ENCODE data around the gene FARSB. TPM values are rescaled to one million over a fixed set of nuclear protein-coding genes. Genes with fewer than 3 reads are reported as not detected.

Gene FARSB
- total RNA-seq, 1 experiment from 2014 or later: 50.7 TPM

GRCh38 chr2:222613715-222614331 lies 42.1 kb downstream of the FARSB start:
- TF ChIP-seq, protein P1, sequence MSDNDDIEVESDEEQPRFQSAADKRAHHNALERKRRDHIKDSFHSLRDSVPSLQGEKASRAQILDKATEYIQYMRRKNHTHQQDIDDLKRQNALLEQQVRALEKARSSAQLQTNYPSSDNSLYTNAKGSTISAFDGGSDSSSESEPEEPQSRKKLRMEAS (IDR thresholded peaks at IDR 0.05): no peak
- no peak for TF ChIP-seq JUND (IDR thresholded peaks at IDR 0.05)
- no peak for TF ChIP-seq TCF7L2 (IDR thresholded peaks at IDR 0.05; ENCODE audit: borderline replicate concordance, extremely low read depth, insufficient read depth, insufficient read length)
- TF ChIP-seq RAD21 (IDR thresholded peaks at IDR 0.05; ENCODE audit: low read depth): peak; percentile 67
- no peak for TF ChIP-seq ZNF274 (IDR thresholded peaks at IDR 0.05; ENCODE audit: low read depth, low read length)
- no peak for TF ChIP-seq POLR2AphosphoS5 (IDR thresholded peaks at IDR 0.05; ENCODE audit: low read depth, low read length)
- no peak for TF ChIP-seq REST (IDR thresholded peaks at IDR 0.05; ENCODE audit: low read depth)
- no peak for TF ChIP-seq EZH2phosphoT487 (IDR thresholded peaks at IDR 0.05; ENCODE audit: borderline replicate concordance)
- TF ChIP-seq, protein P2, sequence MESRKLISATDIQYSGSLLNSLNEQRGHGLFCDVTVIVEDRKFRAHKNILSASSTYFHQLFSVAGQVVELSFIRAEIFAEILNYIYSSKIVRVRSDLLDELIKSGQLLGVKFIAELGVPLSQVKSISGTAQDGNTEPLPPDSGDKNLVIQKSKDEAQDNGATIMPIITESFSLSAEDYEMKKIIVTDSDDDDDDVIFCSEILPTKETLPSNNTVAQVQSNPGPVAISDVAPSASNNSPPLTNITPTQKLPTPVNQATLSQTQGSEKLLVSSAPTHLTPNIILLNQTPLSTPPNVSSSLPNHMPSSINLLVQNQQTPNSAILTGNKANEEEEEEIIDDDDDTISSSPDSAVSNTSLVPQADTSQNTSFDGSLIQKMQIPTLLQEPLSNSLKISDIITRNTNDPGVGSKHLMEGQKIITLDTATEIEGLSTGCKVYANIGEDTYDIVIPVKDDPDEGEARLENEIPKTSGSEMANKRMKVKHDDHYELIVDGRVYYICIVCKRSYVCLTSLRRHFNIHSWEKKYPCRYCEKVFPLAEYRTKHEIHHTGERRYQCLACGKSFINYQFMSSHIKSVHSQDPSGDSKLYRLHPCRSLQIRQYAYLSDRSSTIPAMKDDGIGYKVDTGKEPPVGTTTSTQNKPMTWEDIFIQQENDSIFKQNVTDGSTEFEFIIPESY (IDR thresholded peaks at IDR 0.05; ENCODE audit: extremely low read depth, insufficient replicate concordance, low read length): no peak
- TF ChIP-seq, protein P3, sequence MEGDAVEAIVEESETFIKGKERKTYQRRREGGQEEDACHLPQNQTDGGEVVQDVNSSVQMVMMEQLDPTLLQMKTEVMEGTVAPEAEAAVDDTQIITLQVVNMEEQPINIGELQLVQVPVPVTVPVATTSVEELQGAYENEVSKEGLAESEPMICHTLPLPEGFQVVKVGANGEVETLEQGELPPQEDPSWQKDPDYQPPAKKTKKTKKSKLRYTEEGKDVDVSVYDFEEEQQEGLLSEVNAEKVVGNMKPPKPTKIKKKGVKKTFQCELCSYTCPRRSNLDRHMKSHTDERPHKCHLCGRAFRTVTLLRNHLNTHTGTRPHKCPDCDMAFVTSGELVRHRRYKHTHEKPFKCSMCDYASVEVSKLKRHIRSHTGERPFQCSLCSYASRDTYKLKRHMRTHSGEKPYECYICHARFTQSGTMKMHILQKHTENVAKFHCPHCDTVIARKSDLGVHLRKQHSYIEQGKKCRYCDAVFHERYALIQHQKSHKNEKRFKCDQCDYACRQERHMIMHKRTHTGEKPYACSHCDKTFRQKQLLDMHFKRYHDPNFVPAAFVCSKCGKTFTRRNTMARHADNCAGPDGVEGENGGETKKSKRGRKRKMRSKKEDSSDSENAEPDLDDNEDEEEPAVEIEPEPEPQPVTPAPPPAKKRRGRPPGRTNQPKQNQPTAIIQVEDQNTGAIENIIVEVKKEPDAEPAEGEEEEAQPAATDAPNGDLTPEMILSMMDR (IDR thresholded peaks at IDR 0.05 in 2 of 3, conservative IDR thresholded peaks at IDR 0.05 in 1 of 3; ENCODE audit: borderline replicate concordance in 1 of 3, insufficient read depth in 1 of 3, low read depth in 2 of 3, low read length in 2 of 3): peak; percentile 36 to 76 (median 68); a peak in 5 of 6 replicates
- no peaks in the 10 kb centered on the region for H3K9me3 ChIP-seq (ENCODE audit: control insufficient read depth in 1 of 2, insufficient read depth in 1 of 2, low read depth in 1 of 2, low read length in 2 of 2)
- H3K36me3 ChIP-seq (ENCODE audit: control insufficient read depth in 1 of 2, insufficient read depth in 2 of 2, low read length in 2 of 2): peaks cover 21 to 39% of the 10 kb centered on the region in 2 experiments
- no peak overlapping the region for H3K9ac ChIP-seq (ENCODE audit: low read length)
- intact Hi-C loops (cut with micrococcal nuclease): loop anchor here (1.0 to 5.0 kb wide), 3 partner anchors 296 to 1688 kb away; no protein-coding TSS in a partner anchor
- peaks cover 28% of the 10 kb centered on the region for H3K79me2 ChIP-seq (ENCODE audit: insufficient read depth, low read length)
- RAD21 ChIA-PET (ENCODE audit: low non-redundant PET in 1 of 2, low total read pairs in 2 of 2, uncharacterized antibody in 2 of 2, unreplicated experiment in 2 of 2): no interaction called here
- no TSS peak for BruUV-seq (replicated peaks)
- H2AFZ ChIP-seq (ENCODE audit: low read depth, low read length, poor library complexity, severe bottlenecking): no peak overlapping the region
- POLR2A ChIA-PET: no interaction called here
- peak; percentile 92 for ATAC-seq
- DNase-seq (ENCODE audit: low read depth, low spot score): peak; percentile 15
- no peak overlapping the region for H3K4me2 ChIP-seq (ENCODE audit: low read length)
- H3K4me1 ChIP-seq (ENCODE audit: control insufficient read depth in 1 of 2, insufficient read depth in 2 of 2, low read length in 2 of 2): no peaks in the 10 kb centered on the region
- H3K9me2 ChIP-seq (ENCODE audit: insufficient read depth): no peaks in the 10 kb centered on the region
- no peak overlapping the region for H3K4me3 ChIP-seq (replicated peaks in 1 of 2; ENCODE audit: low read depth in 1 of 2, low read length in 2 of 2)
- no peaks in the 10 kb centered on the region for H3K27me3 ChIP-seq (ENCODE audit: insufficient read depth, low read length)
- CTCF ChIA-PET: interaction anchor here (0.5 to 2.0 kb wide), 5 partner anchors 9 to 589 kb away, joined by 3 to 7 read pairs (median 5); no protein-coding TSS in a partner anchor
- H4K20me1 ChIP-seq (ENCODE audit: insufficient read depth): no peaks in the 10 kb centered on the region; the same call in 1 of the 2 replicates
- no peak overlapping the region for H3K27ac ChIP-seq (ENCODE audit: low read depth, low read length)
